ENCODE data around the gene SPATA17. TPM values are rescaled to one million over a fixed set of nuclear protein-coding genes. Genes with fewer than 3 reads are reported as not detected.

SPATA17 gene
- total and polyA plus RNA-seq, 10 of the 15 experiments (the other 5 are each of a cell fraction or from before 2014, with no cell fraction given) = 0.08 to 0.27 (median 0.11) TPM; not detected in 6

DNA sequence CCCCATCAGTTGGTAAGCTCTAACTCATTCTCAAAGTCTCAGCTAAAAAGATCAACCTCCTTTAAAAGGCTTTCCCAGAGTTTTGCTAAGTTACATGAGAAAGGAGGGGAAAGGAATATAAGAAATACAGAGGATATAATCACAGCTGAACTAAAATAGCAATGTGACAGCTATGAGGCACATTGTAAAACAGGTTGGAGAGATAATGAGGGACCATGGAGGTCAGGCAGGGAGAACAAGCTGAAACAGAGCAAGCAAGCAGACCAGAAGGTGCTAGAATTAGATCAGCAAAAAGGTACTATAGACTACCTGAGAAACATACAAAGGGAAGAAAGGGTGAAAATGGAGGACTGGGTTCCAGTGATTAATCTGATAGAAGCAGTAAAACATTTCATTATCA, 28.8 kb upstream of the SPATA17 start:
- no peak for FAIRE-seq
- ChIA-PET CTCF (no interaction called here), POLR2A (no interaction called here), RAD21 (ENCODE audit: unreplicated experiment) (no interaction called here), SMC1A (ENCODE audit: uncharacterized antibody, unreplicated experiment) (no interaction called here)
- Histone ChIP-seq H4K20me1 (ENCODE audit: control insufficient read depth, insufficient read depth) (no peaks in the 10 kb centered on the region), H3K4me2 (ENCODE audit: control insufficient read depth, insufficient read depth) (no peak overlapping the region), H3K9me3 (replicated peaks; ENCODE audit: control insufficient read depth, insufficient read depth, low read length) (no peaks in the 10 kb centered on the region), H3K27me3 (replicated peaks in 1 of 2; ENCODE audit: control insufficient read depth in 2 of 2, insufficient read depth in 2 of 2, low read length in 1 of 2) (no peaks in the 10 kb centered on the region), H3K36me3 (ENCODE audit: control insufficient read depth in 2 of 2, insufficient read depth in 2 of 2, low read length in 1 of 2) (no peaks in the 10 kb centered on the region; a peak in 1 of 4 replicates), H3K9ac (ENCODE audit: control insufficient read depth, insufficient read depth, low read length) (no peak overlapping the region), H3K4me1 (ENCODE audit: control insufficient read depth, insufficient read depth, low read length) (no peaks in the 10 kb centered on the region), H3K4me3 (no peak overlapping the region), H3K27ac (ENCODE audit: control insufficient read depth, insufficient read depth) (no peak overlapping the region), H2AFZ (ENCODE audit: control insufficient read depth, low read depth, low read length) (no peak overlapping the region), H3K79me2 (ENCODE audit: control insufficient read depth, insufficient read depth, low read length) (no peaks in the 10 kb centered on the region)
- intact Hi-C loops (cut with micrococcal nuclease; ENCODE audit: unreplicated experiment) = no loop called here
- BruUV-seq (replicated peaks) = no TSS peak
- DNase-seq (ENCODE audit: low read depth, low spot score) = no peak
- ATAC-seq = no peak
- in situ Hi-C loops (cut with MboI) = no loop called here
- TF ChIP-seq GABPA (IDR thresholded peaks at IDR 0.05; ENCODE audit: low read depth) (no peak), NFYA (IDR thresholded peaks at IDR 0.05; ENCODE audit: borderline replicate concordance, low read depth, low read length) (no peak), RUNX3 (IDR thresholded peaks at IDR 0.05; ENCODE audit: low read length) (no peak), E4F1 (IDR thresholded peaks at IDR 0.05; ENCODE audit: borderline replicate concordance, partially characterized antibody) (no peak), RAD51 (IDR thresholded peaks at IDR 0.05) (no peak), GATAD2B (conservative IDR thresholded peaks at IDR 0.05; ENCODE audit: low read depth) (no peak), ZNF687 (IDR thresholded peaks at IDR 0.05) (no peak), JUND (IDR thresholded peaks at IDR 0.05; ENCODE audit: low read depth, low read length) (no peak), MYC (IDR thresholded peaks at IDR 0.05; ENCODE audit: insufficient read depth, insufficient read length, insufficient replicate concordance, low read length, severe bottlenecking) (no peak)
- TF ChIP-seq, protein P1, sequence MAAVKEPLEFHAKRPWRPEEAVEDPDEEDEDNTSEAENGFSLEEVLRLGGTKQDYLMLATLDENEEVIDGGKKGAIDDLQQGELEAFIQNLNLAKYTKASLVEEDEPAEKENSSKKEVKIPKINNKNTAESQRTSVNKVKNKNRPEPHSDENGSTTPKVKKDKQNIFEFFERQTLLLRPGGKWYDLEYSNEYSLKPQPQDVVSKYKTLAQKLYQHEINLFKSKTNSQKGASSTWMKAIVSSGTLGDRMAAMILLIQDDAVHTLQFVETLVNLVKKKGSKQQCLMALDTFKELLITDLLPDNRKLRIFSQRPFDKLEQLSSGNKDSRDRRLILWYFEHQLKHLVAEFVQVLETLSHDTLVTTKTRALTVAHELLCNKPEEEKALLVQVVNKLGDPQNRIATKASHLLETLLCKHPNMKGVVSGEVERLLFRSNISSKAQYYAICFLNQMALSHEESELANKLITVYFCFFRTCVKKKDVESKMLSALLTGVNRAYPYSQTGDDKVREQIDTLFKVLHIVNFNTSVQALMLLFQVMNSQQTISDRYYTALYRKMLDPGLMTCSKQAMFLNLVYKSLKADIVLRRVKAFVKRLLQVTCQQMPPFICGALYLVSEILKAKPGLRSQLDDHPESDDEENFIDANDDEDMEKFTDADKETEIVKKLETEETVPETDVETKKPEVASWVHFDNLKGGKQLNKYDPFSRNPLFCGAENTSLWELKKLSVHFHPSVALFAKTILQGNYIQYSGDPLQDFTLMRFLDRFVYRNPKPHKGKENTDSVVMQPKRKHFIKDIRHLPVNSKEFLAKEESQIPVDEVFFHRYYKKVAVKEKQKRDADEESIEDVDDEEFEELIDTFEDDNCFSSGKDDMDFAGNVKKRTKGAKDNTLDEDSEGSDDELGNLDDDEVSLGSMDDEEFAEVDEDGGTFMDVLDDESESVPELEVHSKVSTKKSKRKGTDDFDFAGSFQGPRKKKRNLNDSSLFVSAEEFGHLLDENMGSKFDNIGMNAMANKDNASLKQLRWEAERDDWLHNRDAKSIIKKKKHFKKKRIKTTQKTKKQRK (IDR thresholded peaks at IDR 0.05; ENCODE audit: low read depth, low read length) = no peak

Measured in GM12878 (cell line).